Astrocyte (in vitro differentiated cells and primary cell): Measurements from ENCODE around the gene KIFBP. TPM values are rescaled to one million over a fixed set of nuclear protein-coding genes. Genes with fewer than 3 reads are reported as not detected.
A peak's percentile ranks its signal among the peaks of the same experiment; 100 is the strongest.

Experiments used
- DNase-seq: peaks from one replicate; pipeline ENCODE4 v3.0.0-alpha.2; 2010; ENCODE audit warnings: low read depth
- FAIRE-seq: peaks from 2 replicates; lab custom pipeline; 2011; peaks lifted over from hg19 to GRCh38; lab: Jason Lieb, UNC
- H2AFZ ChIP-seq: 2 replicates; pipeline ENCODE4 v1.6.0; 2012; ENCODE audit warnings: low read depth, low read length, inconsistent platforms
- H3K27ac ChIP-seq: 2 replicates; pipeline ENCODE4 v1.5.1; 2011; ENCODE audit warnings: low read depth, low read length, inconsistent platforms
- H3K27me3 ChIP-seq: 2 replicates; pipeline ENCODE4 v1.6.0; 2011; ENCODE audit warnings: low read length, inconsistent platforms; ENCODE audit not compliant: insufficient read depth
- H3K36me3 ChIP-seq: 2 replicates; pipeline ENCODE4 v1.5.1; 2011; ENCODE audit warnings: low read length, inconsistent platforms; ENCODE audit not compliant: insufficient read depth
- H3K4me1 ChIP-seq: 2 replicates; pipeline ENCODE4 v1.5.1; 2011; ENCODE audit warnings: low read length, inconsistent platforms; ENCODE audit not compliant: insufficient read depth
- H3K4me2 ChIP-seq: 2 replicates; pipeline ENCODE4 v1.6.0; 2012; ENCODE audit warnings: low read length, inconsistent platforms
- H3K4me3 ChIP-seq: 2 replicates; pipeline ENCODE4 v1.5.1; 2011; ENCODE audit warnings: low read depth, mild to moderate bottlenecking, low read length, inconsistent platforms; ENCODE audit not compliant: insufficient read depth
- H3K79me2 ChIP-seq: 2 replicates; pipeline ENCODE4 v1.6.0; 2012; ENCODE audit warnings: mild to moderate bottlenecking, low read length, inconsistent platforms; ENCODE audit not compliant: insufficient read depth
- H3K9ac ChIP-seq: 2 replicates; pipeline ENCODE4 v1.6.0; 2012; ENCODE audit warnings: mild to moderate bottlenecking, low read length, inconsistent platforms
- H3K9me3 ChIP-seq: 2 replicates; pipeline ENCODE4 v1.5.1; 2012; ENCODE audit warnings: low read depth, mild to moderate bottlenecking, low read length, inconsistent platforms; ENCODE audit not compliant: insufficient read depth
- H4K20me1 ChIP-seq: 2 replicates; pipeline ENCODE4 v1.6.0; 2012; ENCODE audit warnings: low read length, inconsistent platforms; ENCODE audit not compliant: insufficient read depth
- H3K27ac Mint-ChIP-seq: one replicate; pipeline ENCODE4 v1.8.0; 2021; ENCODE audit warnings: mild to moderate bottlenecking, mixed read lengths; ENCODE audit not compliant: unreplicated experiment
- H3K27me3 Mint-ChIP-seq: one replicate; pipeline ENCODE4 v1.8.0; 2021; ENCODE audit warnings: low read depth, mixed read lengths; ENCODE audit not compliant: unreplicated experiment
- H3K36me3 Mint-ChIP-seq: one replicate; pipeline ENCODE4 v1.8.0; 2021; ENCODE audit warnings: low read depth, mixed read lengths; ENCODE audit not compliant: unreplicated experiment
- H3K4me1 Mint-ChIP-seq: one replicate; pipeline ENCODE4 v1.8.0; 2021; ENCODE audit warnings: low read depth, mixed read lengths; ENCODE audit not compliant: unreplicated experiment
- H3K4me3 Mint-ChIP-seq: one replicate; pipeline ENCODE4 v1.8.0; 2021; ENCODE audit warnings: mild to moderate bottlenecking, moderate library complexity, mixed read lengths; ENCODE audit not compliant: unreplicated experiment
- H3K9me3 Mint-ChIP-seq: one replicate; pipeline ENCODE4 v1.8.0; 2021; ENCODE audit warnings: mild to moderate bottlenecking, mixed read lengths; ENCODE audit not compliant: unreplicated experiment
- EZH2 ChIP-seq: IDR thresholded peaks from 2 replicates; pipeline ENCODE4 v1.6.1; 2012; ENCODE audit warnings: mild to moderate bottlenecking, low read length, inconsistent platforms; ENCODE audit not compliant: insufficient read depth
- total RNA-seq: library from RNA; stranded (reverse); gene quantifications from 2 replicates; pipeline ENCODE4 v1.2.1, GENCODE V29; 2021
- TF ChIP-seq, protein P1 (sequence below): IDR thresholded peaks from 2 replicates; pipeline ENCODE4 v1.5.1; 2011; ENCODE audit warnings: low read depth, mild to moderate bottlenecking, inconsistent platforms, low read length, moderate library complexity; ENCODE audit not compliant: insufficient read depth

KIFBP gene
- total RNA-seq, 1 donor from 2014 or later: 39.2 TPM

DNA sequence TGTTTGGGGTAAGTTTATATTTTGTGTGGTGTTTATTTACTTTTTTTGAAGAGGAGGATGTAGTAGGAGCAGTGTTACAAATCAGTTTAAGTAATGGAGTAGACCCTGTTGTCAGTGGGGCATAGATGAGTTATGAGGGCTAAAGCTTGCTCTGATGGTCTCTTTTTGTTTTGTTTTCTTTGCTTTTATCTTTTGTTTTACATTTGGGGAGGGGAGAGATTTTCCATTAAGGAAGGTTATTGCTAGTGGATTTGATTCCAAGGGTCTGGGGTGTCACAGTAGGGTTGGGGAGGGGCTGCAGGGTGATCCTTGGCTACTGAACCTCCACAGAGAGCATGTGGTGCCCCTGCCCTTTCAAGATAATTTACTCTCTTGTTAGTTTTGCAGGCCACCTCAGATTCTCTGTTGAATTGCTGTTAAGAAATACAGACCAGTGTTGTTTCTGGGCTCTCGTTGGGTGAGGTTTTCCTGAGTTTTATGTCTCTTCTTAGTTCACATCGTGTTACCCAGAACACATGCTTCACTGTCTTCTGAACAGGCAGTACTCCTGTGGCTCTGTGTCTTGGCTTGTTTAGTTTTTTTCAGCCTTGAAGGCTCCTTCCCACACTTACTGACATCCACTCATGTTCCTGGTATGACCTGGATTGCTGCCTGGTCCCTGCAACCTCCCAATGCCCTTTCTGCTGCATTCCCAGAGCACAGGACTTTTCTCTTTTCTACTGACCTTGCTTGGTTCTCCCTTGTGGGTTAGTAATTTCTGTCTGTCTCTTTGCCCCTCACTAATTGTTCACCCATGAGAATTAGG lies 4.2 kb downstream of the KIFBP start:
- Histone ChIP-seq H2AFZ (no peak overlapping the region), H3K4me2 (peak overlapping the region; percentile 73), H4K20me1 (peaks cover 38% of the 10 kb centered on the region), H3K4me3 (peak overlapping the region; percentile 25), H3K4me1 (peaks cover 25% of the 10 kb centered on the region), H3K9ac (peak overlapping the region; percentile 71), H3K27ac (peak overlapping the region; percentile 66), H3K79me2 (peaks cover 89% of the 10 kb centered on the region), H3K9me3 (no peaks in the 10 kb centered on the region), H3K36me3 (peaks cover 2% of the 10 kb centered on the region), H3K27me3 (no peaks in the 10 kb centered on the region)
- DNase-seq (peak; percentile 93), FAIRE-seq (peak; percentile 60)
- Mint-ChIP-seq H3K27me3 (no peaks in the 10 kb centered on the region), H3K4me1 (peaks cover 21% of the 10 kb centered on the region), H3K36me3 (peaks cover 3% of the 10 kb centered on the region), H3K9me3 (no peaks in the 10 kb centered on the region), H3K27ac (peak overlapping the region; percentile 77), H3K4me3 (peak overlapping the region; percentile 23)
- TF ChIP-seq, protein P1, sequence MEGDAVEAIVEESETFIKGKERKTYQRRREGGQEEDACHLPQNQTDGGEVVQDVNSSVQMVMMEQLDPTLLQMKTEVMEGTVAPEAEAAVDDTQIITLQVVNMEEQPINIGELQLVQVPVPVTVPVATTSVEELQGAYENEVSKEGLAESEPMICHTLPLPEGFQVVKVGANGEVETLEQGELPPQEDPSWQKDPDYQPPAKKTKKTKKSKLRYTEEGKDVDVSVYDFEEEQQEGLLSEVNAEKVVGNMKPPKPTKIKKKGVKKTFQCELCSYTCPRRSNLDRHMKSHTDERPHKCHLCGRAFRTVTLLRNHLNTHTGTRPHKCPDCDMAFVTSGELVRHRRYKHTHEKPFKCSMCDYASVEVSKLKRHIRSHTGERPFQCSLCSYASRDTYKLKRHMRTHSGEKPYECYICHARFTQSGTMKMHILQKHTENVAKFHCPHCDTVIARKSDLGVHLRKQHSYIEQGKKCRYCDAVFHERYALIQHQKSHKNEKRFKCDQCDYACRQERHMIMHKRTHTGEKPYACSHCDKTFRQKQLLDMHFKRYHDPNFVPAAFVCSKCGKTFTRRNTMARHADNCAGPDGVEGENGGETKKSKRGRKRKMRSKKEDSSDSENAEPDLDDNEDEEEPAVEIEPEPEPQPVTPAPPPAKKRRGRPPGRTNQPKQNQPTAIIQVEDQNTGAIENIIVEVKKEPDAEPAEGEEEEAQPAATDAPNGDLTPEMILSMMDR: no peak
- no peak for TF ChIP-seq EZH2

DNA sequence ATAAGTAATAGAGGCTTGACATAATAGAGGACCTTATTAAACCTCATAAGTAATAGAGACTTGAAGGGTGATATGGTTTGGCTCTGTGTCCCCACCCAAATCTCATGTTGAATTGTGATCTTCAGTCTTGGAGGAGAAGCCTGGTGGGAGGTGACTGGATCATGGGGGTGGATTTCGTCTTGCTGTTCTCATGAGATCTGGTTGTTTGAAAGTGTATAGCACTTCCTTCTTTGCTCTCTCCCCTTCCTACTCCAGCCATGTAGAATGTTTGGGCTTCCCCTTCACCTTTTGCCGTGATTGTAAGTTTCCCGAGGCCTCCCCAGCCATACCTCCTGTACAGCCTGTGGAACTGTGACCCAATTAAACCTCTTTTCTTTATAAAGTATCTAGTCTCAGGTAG lies 8.6 kb downstream of the KIFBP start:
- H3K4me3 ChIP-seq: no peak overlapping the region
- FAIRE-seq (no peak), DNase-seq (no peak)
- H3K27me3 ChIP-seq: no peaks in the 10 kb centered on the region
- H3K4me1 Mint-ChIP-seq: peaks cover 21% of the 10 kb centered on the region
- H3K27me3 Mint-ChIP-seq: no peaks in the 10 kb centered on the region
- H3K79me2 ChIP-seq: peaks cover 65% of the 10 kb centered on the region
- H3K27ac ChIP-seq: no peak overlapping the region
- H3K36me3 Mint-ChIP-seq: peaks cover 2% of the 10 kb centered on the region
- no peak overlapping the region for H3K4me3 Mint-ChIP-seq
- H4K20me1 ChIP-seq: peaks cover 26% of the 10 kb centered on the region
- no peak overlapping the region for H3K4me2 ChIP-seq
- peaks cover 13% of the 10 kb centered on the region for H3K36me3 ChIP-seq
- H3K4me1 ChIP-seq: peaks cover 19% of the 10 kb centered on the region
- no peaks in the 10 kb centered on the region for H3K9me3 Mint-ChIP-seq
- no peaks in the 10 kb centered on the region for H3K9me3 ChIP-seq
- H2AFZ ChIP-seq: no peak overlapping the region
- TF ChIP-seq, protein P1: no peak
- TF ChIP-seq EZH2: no peak
- H3K27ac Mint-ChIP-seq: peak overlapping the region; percentile 63
- H3K9ac ChIP-seq: no peak overlapping the region

DNA sequence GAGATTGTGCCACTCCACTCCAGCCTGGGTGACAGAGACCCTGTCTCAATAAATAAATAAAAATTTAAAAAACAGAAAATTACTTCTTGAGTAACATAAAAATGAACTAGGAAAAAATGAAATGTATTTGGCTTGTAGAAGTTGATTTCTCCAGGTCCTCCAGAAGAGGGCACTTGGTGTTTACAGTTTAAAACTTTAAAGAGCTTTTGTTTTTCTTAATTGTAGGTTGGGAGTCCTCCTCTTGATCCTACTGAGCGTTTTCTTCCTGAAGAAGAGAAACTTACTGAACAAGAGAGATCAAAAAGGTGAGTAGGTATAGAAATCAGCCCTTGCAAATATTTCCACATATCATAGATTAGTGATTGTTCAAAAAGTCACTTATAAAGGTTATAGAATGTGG lies 16.2 kb downstream of the KIFBP start:
- TF ChIP-seq, protein P1: peak; percentile 50
- no peak for TF ChIP-seq EZH2
- no peak overlapping the region for H3K9ac ChIP-seq
- peak; percentile 28 for DNase-seq
- no peak overlapping the region for H2AFZ ChIP-seq
- H3K27me3 ChIP-seq: no peaks in the 10 kb centered on the region
- H3K79me2 ChIP-seq: peaks cover 6% of the 10 kb centered on the region
- no peaks in the 10 kb centered on the region for H3K4me1 ChIP-seq
- peaks cover 33% of the 10 kb centered on the region for H3K36me3 ChIP-seq
- Mint-ChIP-seq H3K27me3 (no peaks in the 10 kb centered on the region), H3K27ac (no peak overlapping the region), H3K4me1 (no peaks in the 10 kb centered on the region), H3K36me3 (no peaks in the 10 kb centered on the region), H3K4me3 (no peak overlapping the region), H3K9me3 (no peaks in the 10 kb centered on the region)
- no peak overlapping the region for H3K27ac ChIP-seq
- H3K9me3 ChIP-seq: no peaks in the 10 kb centered on the region
- H3K4me3 ChIP-seq: no peak overlapping the region
- FAIRE-seq: no peak
- no peaks in the 10 kb centered on the region for H4K20me1 ChIP-seq
- H3K4me2 ChIP-seq: no peak overlapping the region
